Measurements from ENCODE around the gene INTS7.
"Not testable (repeated sequence)": the region's sequence is repeated elsewhere in the genome, so short reads cannot be mapped to it uniquely, and the experiment has no call there.

INTS7 gene

DNA sequence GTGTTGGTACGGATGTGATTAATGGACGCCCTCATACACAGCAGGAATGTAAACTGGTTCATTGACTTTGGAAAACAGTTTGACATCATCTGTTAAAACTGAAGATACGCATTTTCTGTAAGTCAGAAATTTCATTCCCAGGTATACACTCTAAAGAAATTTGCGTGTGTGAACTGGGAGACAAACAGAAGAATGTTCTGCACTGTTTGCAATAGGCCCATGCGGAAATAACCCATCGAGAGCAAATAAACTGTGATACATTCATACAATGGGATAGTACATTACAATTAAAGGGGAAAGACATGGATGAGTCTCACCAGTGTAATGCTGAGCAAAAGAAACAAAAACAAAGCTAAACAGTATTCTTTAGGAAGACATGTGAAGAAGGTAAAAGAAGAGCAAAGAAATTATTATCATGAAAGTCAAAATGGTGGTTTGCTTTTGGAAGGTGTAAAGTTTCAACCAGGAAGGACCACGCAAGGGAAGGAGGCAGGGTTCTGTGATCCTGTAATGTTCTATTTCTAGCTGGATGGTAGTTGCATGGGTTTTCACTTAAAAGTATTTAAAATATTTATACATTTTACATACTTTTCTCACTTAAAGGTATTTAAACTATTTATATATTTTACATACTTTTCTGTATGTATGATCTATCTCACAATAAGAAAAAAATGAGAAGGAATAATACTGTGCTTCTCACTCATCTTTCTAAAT is 30.3 kb downstream of the INTS7 start:
- no peak for ATAC-seq
- TF ChIP-seq, protein P1, sequence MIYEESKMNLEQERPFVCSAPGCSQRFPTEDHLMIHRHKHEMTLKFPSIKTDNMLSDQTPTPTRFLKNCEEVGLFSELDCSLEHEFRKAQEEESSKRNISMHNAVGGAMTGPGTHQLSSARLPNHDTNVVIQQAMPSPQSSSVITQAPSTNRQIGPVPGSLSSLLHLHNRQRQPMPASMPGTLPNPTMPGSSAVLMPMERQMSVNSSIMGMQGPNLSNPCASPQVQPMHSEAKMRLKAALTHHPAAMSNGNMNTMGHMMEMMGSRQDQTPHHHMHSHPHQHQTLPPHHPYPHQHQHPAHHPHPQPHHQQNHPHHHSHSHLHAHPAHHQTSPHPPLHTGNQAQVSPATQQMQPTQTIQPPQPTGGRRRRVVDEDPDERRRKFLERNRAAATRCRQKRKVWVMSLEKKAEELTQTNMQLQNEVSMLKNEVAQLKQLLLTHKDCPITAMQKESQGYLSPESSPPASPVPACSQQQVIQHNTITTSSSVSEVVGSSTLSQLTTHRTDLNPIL (CRISPR knock-in tag; IDR thresholded peaks at IDR 0.05; ENCODE audit: low read depth): no peak
- TF ChIP-seq ZC3H10 (CRISPR knock-in tag; IDR thresholded peaks at IDR 0.05) (no peak), ZNF8 (CRISPR knock-in tag; IDR thresholded peaks at IDR 0.05) (no peak), OSR1 (CRISPR knock-in tag; IDR thresholded peaks at IDR 0.05) (no peak), TOX (CRISPR knock-in tag; IDR thresholded peaks at IDR 0.05; ENCODE audit: borderline replicate concordance) (no peak), ARNTL (CRISPR knock-in tag; IDR thresholded peaks at IDR 0.05; ENCODE audit: borderline replicate concordance, low read depth) (no peak), RARB (CRISPR knock-in tag; IDR thresholded peaks at IDR 0.05) (no peak), TCF4 (CRISPR knock-in tag; IDR thresholded peaks at IDR 0.05; ENCODE audit: borderline replicate concordance) (no peak), ZFP30 (CRISPR knock-in tag; IDR thresholded peaks at IDR 0.05) (no peak), GLIS3 (CRISPR knock-in tag; IDR thresholded peaks at IDR 0.05) (no peak)
- TF ChIP-seq, protein P2, sequence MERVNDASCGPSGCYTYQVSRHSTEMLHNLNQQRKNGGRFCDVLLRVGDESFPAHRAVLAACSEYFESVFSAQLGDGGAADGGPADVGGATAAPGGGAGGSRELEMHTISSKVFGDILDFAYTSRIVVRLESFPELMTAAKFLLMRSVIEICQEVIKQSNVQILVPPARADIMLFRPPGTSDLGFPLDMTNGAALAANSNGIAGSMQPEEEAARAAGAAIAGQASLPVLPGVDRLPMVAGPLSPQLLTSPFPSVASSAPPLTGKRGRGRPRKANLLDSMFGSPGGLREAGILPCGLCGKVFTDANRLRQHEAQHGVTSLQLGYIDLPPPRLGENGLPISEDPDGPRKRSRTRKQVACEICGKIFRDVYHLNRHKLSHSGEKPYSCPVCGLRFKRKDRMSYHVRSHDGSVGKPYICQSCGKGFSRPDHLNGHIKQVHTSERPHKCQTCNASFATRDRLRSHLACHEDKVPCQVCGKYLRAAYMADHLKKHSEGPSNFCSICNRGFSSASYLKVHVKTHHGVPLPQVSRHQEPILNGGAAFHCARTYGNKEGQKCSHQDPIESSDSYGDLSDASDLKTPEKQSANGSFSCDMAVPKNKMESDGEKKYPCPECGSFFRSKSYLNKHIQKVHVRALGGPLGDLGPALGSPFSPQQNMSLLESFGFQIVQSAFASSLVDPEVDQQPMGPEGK (CRISPR knock-in tag; IDR thresholded peaks at IDR 0.05; ENCODE audit: borderline replicate concordance): no peak
- TF ChIP-seq, protein P3, sequence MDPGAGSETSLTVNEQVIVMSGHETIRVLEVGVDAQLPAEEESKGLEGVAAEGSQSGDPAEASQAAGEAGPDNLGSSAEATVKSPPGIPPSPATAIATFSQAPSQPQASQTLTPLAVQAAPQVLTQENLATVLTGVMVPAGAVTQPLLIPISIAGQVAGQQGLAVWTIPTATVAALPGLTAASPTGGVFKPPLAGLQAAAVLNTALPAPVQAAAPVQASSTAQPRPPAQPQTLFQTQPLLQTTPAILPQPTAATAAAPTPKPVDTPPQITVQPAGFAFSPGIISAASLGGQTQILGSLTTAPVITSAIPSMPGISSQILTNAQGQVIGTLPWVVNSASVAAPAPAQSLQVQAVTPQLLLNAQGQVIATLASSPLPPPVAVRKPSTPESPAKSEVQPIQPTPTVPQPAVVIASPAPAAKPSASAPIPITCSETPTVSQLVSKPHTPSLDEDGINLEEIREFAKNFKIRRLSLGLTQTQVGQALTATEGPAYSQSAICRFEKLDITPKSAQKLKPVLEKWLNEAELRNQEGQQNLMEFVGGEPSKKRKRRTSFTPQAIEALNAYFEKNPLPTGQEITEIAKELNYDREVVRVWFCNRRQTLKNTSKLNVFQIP (CRISPR knock-in tag; IDR thresholded peaks at IDR 0.05; ENCODE audit: borderline replicate concordance, low read depth): no peak

DNA sequence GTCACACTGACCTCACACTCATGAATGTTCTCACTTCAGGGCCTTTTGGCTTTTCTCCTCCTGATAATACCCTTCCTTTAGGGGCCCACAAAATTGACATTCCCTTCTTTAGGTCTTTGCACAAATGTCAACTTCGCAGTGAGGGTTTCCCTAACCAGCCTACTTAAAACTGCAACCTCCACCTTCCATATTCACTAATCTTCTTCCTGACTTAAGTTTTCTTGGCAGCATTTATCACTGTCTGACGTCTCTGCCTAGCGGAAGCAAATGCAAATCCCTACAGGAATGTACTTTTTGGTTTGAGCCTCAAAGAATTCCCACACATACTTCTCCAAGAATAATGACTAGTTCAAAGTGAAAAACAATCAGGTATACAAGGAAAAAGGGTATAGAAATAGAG is 32.8 kb downstream of the INTS7 start:
- TF ChIP-seq ESRRG (CRISPR knock-in tag; IDR thresholded peaks at IDR 0.05): no peak
- no peak for ATAC-seq

DNA sequence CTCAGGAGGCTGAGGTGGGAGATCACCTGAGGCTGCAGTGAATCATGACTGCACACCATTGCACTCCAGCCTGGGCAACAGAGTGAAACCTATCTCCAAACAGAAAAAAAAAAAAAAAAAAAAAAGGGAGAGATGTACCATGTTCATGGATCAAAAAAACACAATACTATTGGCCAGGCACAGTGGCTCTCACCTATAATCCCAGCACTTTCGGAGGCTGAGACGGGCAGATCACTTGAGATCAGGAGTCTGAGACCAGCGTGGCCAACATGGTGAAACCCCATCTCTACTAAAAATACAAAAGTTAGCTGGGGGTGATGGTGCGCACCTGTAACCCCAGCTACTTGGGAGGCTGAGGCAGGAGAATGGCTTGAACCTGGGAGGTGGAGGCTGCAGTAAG is 37.9 kb downstream of the INTS7 start:
- not testable (repeated sequence) for ATAC-seq

DNA sequence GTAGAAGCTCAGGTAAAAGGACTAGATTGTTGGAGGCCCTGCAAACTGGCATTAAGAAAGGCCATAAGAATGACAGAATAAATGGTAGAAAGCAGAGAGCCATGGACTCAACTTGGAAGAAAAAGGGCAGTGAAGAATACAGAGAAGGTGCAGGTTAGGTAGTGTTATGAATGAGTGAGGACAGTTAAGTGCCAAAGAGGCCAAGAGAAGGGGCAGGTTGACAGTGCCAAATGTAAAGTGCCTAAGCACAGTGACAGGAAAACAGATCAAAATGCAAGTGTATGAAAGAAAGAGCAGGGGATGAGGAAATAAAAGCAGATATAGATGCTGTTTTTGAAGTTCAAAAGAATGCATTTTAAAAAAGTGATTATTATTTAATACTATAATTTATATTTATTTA is 43.7 kb downstream of the INTS7 start:
- no peak for ATAC-seq
- no peak for TF ChIP-seq ZNF565 (CRISPR knock-in tag; conservative IDR thresholded peaks at IDR 0.05; ENCODE audit: low read depth)
- TF ChIP-seq, protein P4, sequence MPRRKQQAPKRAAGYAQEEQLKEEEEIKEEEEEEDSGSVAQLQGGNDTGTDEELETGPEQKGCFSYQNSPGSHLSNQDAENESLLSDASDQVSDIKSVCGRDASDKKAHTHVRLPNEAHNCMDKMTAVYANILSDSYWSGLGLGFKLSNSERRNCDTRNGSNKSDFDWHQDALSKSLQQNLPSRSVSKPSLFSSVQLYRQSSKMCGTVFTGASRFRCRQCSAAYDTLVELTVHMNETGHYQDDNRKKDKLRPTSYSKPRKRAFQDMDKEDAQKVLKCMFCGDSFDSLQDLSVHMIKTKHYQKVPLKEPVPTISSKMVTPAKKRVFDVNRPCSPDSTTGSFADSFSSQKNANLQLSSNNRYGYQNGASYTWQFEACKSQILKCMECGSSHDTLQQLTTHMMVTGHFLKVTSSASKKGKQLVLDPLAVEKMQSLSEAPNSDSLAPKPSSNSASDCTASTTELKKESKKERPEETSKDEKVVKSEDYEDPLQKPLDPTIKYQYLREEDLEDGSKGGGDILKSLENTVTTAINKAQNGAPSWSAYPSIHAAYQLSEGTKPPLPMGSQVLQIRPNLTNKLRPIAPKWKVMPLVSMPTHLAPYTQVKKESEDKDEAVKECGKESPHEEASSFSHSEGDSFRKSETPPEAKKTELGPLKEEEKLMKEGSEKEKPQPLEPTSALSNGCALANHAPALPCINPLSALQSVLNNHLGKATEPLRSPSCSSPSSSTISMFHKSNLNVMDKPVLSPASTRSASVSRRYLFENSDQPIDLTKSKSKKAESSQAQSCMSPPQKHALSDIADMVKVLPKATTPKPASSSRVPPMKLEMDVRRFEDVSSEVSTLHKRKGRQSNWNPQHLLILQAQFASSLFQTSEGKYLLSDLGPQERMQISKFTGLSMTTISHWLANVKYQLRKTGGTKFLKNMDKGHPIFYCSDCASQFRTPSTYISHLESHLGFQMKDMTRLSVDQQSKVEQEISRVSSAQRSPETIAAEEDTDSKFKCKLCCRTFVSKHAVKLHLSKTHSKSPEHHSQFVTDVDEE (CRISPR knock-in tag; IDR thresholded peaks at IDR 0.05): no peak
- no peak for TF ChIP-seq ZC3H10 (CRISPR knock-in tag; IDR thresholded peaks at IDR 0.05)
- no peak for TF ChIP-seq ISL1 (CRISPR knock-in tag; IDR thresholded peaks at IDR 0.05)
- TF ChIP-seq, protein P1 (CRISPR knock-in tag; IDR thresholded peaks at IDR 0.05; ENCODE audit: low read depth): no peak
- TF ChIP-seq ZNF70 (CRISPR knock-in tag; IDR thresholded peaks at IDR 0.05): no peak
- no peak for TF ChIP-seq RARB (CRISPR knock-in tag; IDR thresholded peaks at IDR 0.05)
- no peak for TF ChIP-seq GLIS3 (CRISPR knock-in tag; IDR thresholded peaks at IDR 0.05)
- TF ChIP-seq ARNTL (CRISPR knock-in tag; IDR thresholded peaks at IDR 0.05; ENCODE audit: borderline replicate concordance, low read depth): no peak
- no peak for TF ChIP-seq SNAI2 (CRISPR knock-in tag; IDR thresholded peaks at IDR 0.05)
- no peak for TF ChIP-seq ZFP30 (CRISPR knock-in tag; IDR thresholded peaks at IDR 0.05)
- TF ChIP-seq, protein P2 (CRISPR knock-in tag; IDR thresholded peaks at IDR 0.05; ENCODE audit: borderline replicate concordance): no peak
- no peak for TF ChIP-seq BACH2 (CRISPR knock-in tag; IDR thresholded peaks at IDR 0.05; ENCODE audit: borderline replicate concordance)
- TF ChIP-seq, protein P3 (CRISPR knock-in tag; IDR thresholded peaks at IDR 0.05; ENCODE audit: borderline replicate concordance, low read depth): no peak

All from SK-N-SH treated with all-trans-retinoic acid at 6 μM for 48 hours (cell line).